Measurements from ENCODE around the gene IL17RA.

Gene IL17RA

DNA sequence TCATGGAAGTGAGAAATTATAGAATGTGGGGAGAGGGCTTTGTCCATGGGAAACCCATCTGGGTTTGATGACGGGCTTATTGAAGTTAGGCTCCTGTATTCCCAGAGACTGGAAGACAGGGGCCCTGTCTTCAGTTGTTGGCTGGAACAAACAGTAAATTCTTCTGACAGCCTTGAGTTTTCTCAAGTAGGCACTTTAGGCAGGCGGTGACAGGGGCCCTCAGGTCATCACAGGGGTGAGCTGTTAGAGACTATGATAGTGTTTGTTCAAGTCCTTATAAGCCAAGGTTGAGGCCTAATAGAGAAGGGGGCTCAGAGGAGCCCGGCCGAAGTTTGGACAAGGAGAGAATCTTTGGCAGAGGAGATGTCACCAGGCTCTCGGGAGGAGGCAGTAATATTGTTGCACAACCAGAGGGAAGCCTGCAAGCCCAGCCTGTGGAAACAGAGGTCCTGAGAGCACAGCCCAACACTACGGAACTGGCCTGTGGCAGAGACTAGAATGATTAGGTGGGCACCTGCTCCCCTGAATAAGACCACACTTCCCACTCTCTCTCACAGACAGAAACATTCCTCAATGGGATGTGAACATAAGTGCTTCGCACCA, 20.2 kb upstream of the IL17RA start:
- DNase-seq (ENCODE audit: low read depth), result peak; percentile 29
- TF ChIP-seq, protein P1, sequence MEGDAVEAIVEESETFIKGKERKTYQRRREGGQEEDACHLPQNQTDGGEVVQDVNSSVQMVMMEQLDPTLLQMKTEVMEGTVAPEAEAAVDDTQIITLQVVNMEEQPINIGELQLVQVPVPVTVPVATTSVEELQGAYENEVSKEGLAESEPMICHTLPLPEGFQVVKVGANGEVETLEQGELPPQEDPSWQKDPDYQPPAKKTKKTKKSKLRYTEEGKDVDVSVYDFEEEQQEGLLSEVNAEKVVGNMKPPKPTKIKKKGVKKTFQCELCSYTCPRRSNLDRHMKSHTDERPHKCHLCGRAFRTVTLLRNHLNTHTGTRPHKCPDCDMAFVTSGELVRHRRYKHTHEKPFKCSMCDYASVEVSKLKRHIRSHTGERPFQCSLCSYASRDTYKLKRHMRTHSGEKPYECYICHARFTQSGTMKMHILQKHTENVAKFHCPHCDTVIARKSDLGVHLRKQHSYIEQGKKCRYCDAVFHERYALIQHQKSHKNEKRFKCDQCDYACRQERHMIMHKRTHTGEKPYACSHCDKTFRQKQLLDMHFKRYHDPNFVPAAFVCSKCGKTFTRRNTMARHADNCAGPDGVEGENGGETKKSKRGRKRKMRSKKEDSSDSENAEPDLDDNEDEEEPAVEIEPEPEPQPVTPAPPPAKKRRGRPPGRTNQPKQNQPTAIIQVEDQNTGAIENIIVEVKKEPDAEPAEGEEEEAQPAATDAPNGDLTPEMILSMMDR (IDR thresholded peaks at IDR 0.05; ENCODE audit: low read length, missing control alignments), result no peak
- no peak overlapping the region for H3K4me3 ChIP-seq (replicated peaks; ENCODE audit: low read depth, low read length)

DNA sequence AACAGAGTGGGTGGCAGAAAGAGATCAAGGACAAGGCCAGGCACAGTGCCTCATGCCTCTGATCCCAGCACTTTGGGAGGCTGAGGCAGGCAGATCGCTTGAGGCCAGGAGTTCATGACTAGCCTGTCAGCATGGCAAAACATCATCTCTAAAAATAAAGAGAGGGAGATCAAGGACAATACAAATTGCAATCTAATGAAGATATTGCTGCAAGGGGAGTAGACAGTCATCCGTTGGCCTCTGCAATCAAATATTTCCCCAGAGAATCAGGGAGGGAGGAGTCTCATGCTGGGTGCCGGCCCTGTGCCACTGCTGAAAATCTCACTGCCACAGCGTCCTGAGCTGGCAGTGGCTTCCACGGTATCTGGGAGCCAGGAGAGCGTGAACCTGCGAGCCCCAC, 19.4 kb upstream of the IL17RA start:
- no peak for DNase-seq (ENCODE audit: low read depth)
- TF ChIP-seq, protein P1 (IDR thresholded peaks at IDR 0.05; ENCODE audit: low read length, missing control alignments), result no peak
- no peak overlapping the region for H3K4me3 ChIP-seq (replicated peaks; ENCODE audit: low read depth, low read length)

DNA sequence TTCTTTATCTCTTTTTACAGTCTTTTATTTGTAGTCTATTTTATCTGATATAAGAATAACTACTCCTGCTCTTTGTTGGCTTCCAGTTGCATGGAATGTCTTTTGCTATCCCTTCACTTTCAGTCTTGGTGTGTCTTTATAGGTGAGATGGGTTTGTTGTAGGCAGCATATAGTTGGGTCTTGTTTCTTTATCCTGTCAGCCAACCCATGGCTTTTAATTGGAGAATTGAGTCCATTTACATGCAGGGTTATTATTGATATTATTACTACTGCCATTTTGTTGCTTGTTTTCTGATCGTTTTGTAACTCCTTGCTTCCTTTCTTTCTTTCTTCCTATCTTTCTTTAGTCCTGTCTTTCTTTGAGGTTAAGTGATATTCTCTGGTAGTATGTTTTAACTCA, 11.9 kb upstream of the IL17RA start:
- no peak overlapping the region for H3K4me3 ChIP-seq (replicated peaks; ENCODE audit: low read depth, low read length)
- no peak for DNase-seq (ENCODE audit: low read depth)
- TF ChIP-seq, protein P1 (IDR thresholded peaks at IDR 0.05; ENCODE audit: low read length, missing control alignments), result no peak

DNA sequence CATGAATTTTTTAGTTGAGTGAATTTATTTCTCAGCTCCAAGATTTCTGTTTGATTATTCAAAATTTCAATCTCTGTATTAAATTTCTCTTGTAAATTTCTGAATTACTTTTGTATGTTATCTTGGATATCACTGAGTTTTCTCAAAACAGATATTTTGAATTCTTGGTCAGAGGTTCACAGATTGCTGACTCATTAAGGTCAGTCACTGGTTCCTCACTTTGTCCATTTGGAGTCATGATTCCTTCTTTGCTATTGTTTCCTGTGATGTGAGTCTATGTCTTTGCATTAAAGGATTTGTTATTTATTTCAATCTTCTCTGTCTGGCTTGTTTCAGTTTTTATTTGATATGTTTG, 10.2 kb upstream of the IL17RA start:
- H3K4me3 ChIP-seq (replicated peaks; ENCODE audit: low read depth, low read length), result no peak overlapping the region
- no peak for DNase-seq (ENCODE audit: low read depth)
- TF ChIP-seq, protein P1 (IDR thresholded peaks at IDR 0.05; ENCODE audit: low read length, missing control alignments), result no peak

DNA sequence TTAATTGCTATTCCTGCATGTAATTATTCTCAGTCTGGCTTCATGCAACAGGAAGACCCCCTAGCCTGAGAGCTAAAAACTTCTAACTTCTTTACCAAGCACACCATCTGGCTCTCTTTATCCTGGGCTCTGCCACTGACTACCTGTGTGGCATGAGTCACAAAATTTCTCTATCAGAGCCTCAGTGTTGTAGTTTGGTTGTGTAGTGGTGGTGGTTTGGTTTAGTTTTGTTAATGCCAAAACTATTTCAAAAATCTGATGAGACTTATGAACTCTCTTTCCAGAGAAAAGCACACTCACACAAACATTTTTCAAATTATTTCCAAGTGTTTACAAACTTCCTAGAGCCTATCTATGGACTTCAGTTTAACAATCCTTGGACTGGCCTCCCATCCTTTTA, 7.5 kb upstream of the IL17RA start:
- TF ChIP-seq, protein P1 (IDR thresholded peaks at IDR 0.05; ENCODE audit: low read length, missing control alignments), result no peak
- DNase-seq (ENCODE audit: low read depth), result no peak
- H3K4me3 ChIP-seq (replicated peaks; ENCODE audit: low read depth, low read length), result no peak overlapping the region

DNA sequence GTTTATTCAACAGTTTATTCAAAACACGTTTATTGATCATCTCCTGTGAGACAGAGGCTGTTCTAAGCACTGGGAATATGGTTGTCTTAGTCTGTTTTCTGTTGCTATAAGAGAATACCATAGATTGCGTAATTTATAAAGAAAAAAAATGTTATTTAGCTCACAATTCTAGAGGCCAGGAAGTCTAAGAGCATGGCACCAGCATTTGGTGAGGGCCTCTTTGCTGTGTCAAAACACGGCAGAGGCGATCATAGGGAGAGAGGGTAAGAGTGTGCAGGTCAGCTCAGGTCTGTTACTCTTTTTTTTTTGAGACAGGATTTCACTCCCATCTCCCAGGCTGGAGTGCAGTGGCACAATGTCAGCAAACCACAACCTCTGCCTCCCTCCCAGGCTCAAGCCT, 5.2 kb upstream of the IL17RA start:
- TF ChIP-seq, protein P1 (IDR thresholded peaks at IDR 0.05; ENCODE audit: low read length, missing control alignments), result no peak
- H3K4me3 ChIP-seq (replicated peaks; ENCODE audit: low read depth, low read length), result no peak overlapping the region
- DNase-seq (ENCODE audit: low read depth), result no peak

DNA sequence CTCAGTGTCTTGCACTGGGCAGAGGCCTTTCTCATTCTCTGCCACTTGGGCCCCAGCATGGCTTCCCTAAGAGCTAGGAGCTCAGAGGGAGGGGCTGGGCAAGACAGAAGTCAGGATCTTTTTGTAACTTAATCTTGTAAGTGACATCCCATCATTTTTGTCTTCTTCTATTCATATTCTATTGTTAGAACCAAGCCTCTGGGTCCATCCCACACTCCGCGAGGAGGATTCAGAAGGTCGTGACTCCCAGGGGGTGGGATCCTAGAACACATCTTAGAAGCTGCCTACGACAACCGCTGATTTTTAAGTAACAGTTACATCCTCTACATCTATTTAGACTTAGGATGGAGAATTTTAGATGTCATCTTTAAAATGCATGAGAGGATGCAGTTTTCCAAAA, 1.5 kb upstream of the IL17RA start:
- no peak overlapping the region for H3K4me3 ChIP-seq (replicated peaks; ENCODE audit: low read depth, low read length)
- no peak for DNase-seq (ENCODE audit: low read depth)
- TF ChIP-seq, protein P1 (IDR thresholded peaks at IDR 0.05; ENCODE audit: low read length, missing control alignments), result no peak

Data from fibroblast of pulmonary artery (primary cell).